Measurements from ENCODE around the gene NAA20.
A peak's percentile ranks its signal among the peaks of the same experiment; 100 is the strongest.

Gene NAA20, protein sequence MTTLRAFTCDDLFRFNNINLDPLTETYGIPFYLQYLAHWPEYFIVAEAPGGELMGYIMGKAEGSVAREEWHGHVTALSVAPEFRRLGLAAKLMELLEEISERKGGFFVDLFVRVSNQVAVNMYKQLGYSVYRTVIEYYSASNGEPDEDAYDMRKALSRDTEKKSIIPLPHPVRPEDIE

DNA sequence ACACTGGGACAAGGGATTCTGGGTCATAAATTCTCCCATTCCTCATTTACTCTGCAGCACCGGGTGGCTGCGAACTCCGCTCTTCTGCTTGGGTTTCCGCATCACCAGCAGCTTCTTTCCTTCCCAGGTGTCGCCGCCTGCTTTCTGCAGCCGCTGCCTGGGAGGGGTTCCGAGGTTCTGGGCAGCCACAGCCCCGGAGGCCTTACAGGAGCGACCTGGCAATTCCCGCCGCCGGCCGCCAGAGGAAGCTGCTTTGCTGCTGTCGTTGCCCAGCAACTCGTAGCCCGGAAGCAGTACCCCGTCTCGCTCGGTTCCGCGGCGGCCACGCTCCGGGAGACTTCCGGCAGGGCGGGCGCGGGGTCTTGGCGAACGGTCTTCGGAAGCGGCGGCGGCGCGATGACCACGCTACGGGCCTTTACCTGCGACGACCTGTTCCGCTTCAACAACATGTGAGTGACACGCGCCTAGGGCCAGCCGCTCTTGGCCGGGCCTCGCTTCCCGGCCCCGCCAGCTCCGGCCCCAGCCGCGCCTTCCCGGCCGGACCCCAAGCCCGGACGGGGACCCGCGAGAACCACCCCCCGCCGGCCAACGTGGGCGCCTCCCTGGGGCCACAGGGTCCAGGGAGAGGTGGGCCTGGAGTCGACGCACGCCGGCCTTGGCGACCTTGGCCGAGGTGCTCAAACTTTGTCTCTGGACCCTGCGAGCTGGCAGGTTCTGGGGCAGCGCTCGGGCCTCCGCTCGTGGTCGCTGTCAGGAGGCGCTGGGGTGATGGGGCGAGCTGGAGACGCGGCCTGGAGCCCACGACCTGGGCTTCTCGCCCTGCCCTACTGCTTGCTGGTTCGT lies at the start of gene NAA20:
Gene NAA20, plus strand, starts transcription at position 362 of the 843 bp plus-strand sequence. Its CDS starts 35 bp downstream, at position 397.
- peak within 1 kb of the TSS; percentile 69 for H3K4me3 ChIP-seq (ENCODE audit: low read depth, low read length)
- TF ChIP-seq, protein P1, sequence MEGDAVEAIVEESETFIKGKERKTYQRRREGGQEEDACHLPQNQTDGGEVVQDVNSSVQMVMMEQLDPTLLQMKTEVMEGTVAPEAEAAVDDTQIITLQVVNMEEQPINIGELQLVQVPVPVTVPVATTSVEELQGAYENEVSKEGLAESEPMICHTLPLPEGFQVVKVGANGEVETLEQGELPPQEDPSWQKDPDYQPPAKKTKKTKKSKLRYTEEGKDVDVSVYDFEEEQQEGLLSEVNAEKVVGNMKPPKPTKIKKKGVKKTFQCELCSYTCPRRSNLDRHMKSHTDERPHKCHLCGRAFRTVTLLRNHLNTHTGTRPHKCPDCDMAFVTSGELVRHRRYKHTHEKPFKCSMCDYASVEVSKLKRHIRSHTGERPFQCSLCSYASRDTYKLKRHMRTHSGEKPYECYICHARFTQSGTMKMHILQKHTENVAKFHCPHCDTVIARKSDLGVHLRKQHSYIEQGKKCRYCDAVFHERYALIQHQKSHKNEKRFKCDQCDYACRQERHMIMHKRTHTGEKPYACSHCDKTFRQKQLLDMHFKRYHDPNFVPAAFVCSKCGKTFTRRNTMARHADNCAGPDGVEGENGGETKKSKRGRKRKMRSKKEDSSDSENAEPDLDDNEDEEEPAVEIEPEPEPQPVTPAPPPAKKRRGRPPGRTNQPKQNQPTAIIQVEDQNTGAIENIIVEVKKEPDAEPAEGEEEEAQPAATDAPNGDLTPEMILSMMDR (IDR thresholded peaks at IDR 0.05; ENCODE audit: borderline replicate concordance, insufficient read depth, low read depth, low read length) = peak; percentile 88

DNA sequence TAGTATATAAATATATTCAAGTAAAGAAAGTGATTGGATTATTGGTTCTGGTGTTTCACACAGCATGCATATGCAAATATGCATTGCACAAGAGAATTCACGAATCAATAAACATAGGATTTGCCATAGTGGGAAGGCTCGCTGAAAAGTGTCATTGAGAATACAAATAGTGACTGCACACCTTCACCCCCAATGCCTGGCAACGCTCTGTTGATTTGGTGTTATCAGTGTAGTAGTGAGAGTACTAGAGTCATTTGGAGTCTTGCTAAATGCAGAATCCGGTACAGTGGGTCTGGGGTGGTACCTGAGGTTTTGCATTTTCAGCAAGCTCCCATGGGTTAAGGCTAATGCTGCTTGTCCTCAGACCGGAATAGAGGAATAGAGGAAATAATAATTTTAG lies 49.7 kb upstream of the NAA20 start:
- TF ChIP-seq, protein P1 (IDR thresholded peaks at IDR 0.05; ENCODE audit: borderline replicate concordance, insufficient read depth, low read depth, low read length) = no peak
- H3K4me3 ChIP-seq (ENCODE audit: low read depth, low read length) = no peak overlapping the region

DNA sequence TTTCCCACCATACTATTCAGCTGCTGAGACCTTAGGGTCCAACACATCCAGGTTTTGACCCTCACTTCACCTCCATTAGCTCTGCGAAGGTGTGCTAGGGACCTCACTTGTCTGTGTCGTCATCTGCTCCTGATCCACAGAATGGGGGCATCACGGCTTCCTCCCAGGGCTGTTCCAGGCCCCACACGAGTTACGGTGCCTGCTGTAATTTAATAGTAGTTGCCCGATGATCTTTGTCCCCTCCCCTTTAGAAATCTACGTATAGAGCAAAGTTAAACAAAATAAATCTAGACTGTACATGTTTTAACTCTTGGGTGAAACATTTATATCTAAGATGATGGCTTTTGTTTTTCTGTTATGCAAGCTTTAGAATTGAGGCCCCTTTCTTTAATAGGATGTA lies 49.1 kb upstream of the NAA20 start:
- TF ChIP-seq, protein P1 (IDR thresholded peaks at IDR 0.05; ENCODE audit: borderline replicate concordance, insufficient read depth, low read depth, low read length) = no peak
- no peak overlapping the region for H3K4me3 ChIP-seq (ENCODE audit: low read depth, low read length)

DNA sequence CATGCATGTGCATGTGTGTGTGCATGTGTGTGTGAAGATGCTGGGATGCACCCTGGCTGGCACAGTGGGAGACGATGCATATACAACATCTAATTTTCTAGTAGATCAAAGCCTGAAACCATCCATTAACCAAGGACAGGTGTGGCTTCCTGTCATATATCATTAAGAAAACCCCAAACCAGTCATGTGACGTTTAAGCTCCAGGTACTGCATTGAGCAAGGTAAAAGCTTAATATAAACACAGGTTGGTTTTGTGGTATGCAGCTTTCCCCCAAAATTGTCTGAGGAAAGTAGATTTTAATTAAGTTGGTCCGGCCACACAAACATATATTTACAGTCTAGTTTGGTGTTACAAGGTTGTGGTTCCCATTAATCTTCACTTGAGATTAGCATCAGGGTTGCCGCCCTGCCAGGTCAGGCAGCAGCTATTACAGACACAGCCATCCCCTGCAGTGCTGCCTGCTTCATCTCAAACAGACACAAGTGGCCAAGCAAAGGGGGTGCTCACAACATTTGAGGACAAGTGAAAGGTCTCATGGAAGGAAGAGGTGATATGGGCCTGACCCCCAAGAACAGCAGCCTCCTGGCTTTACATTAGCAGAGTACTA lies 48.6 kb upstream of the NAA20 start:
- TF ChIP-seq, protein P1 (IDR thresholded peaks at IDR 0.05; ENCODE audit: borderline replicate concordance, insufficient read depth, low read depth, low read length) = no peak
- no peak overlapping the region for H3K4me3 ChIP-seq (ENCODE audit: low read depth, low read length)

DNA sequence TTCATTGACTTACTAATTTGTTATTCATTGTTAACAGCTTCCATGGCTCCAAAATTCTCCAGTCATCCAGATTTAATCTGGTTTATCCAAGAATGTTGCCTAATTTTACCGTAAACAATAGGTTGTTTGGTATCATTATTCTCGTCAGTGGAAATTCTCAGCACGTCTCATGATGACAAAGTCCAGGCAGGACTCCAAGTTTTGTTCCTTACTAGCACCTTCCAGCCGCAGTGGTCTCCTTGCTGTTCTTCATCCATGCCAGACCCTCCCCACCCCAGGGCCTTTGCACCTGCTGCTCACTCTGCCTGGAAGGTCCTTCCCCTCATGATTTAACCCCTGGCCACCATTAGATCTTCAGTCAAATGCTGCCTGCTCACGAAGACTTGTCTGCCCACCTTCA lies 48.1 kb upstream of the NAA20 start:
- H3K4me3 ChIP-seq (ENCODE audit: low read depth, low read length) = no peak overlapping the region
- TF ChIP-seq, protein P1 (IDR thresholded peaks at IDR 0.05; ENCODE audit: borderline replicate concordance, insufficient read depth, low read depth, low read length) = no peak

DNA sequence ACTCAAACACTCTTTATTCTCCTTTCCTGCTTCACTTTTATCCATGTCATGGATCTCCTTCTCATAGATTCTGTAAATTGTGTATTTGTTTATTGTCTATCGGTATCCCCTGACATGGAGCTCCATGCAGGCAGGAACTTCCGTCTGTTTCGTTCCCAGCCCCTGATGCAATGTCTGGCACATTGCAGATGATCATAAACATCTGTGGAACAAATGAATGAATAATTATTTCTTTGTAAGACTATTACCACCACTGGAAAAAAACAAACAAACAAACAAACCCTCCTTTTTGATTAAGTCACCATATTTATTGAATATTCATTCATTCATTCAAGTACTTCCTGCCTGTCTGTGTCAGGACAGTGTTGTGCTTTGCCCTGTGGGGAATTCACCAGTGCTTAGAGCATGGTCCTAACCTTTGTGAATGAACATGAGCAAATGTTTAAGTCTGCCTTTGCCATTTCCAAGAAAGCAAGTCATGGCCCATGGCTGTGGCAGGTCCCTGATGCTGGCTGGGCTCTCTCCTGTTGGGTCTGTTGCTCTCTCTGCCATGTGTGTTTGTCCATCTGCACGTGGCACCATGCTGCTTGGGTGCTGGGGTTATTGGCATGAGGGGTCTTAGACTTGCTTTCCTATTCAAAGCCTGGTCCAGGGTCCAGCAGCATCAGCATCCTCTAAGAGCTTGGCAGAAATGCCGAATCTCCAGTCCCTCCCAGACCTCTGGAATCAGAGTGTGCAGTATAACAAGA lies 47.5 kb upstream of the NAA20 start:
- TF ChIP-seq, protein P1 (IDR thresholded peaks at IDR 0.05; ENCODE audit: borderline replicate concordance, insufficient read depth, low read depth, low read length) = no peak
- H3K4me3 ChIP-seq (ENCODE audit: low read depth, low read length) = no peak overlapping the region
